Right kidney (tissue), 1 donor: Measurements from ENCODE around the gene YIPF2.

ENCODE experiments used
- DNase-seq: peaks from one replicate; pipeline ENCODE4 v3.0.0-alpha.2; 2016

YIPF2 gene

GRCh38 chr19:10912619-10913018, 15.8 kb downstream of the YIPF2 start:
- no peak for DNase-seq

- no peak for DNase-seq
Observed at GRCh38 chr19:10911579-10912363, 16.7 kb downstream of the YIPF2 start.

- DNase-seq, result no peak
Observed at GRCh38 chr19:10908380-10908960, 20.0 kb downstream of the YIPF2 start.

- DNase-seq, result no peak
Observed at GRCh38 chr19:10907925-10908324, 20.5 kb downstream of the YIPF2 start.

- DNase-seq, result no peak
Observed at GRCh38 chr19:10899151-10899653, 29.2 kb downstream of the YIPF2 start.

GRCh38 chr19:10898633-10899032, 29.8 kb downstream of the YIPF2 start:
- DNase-seq, result no peak

- no peak for DNase-seq
Observed at GRCh38 chr19:10896851-10897526, 31.4 kb downstream of the YIPF2 start.

- DNase-seq, result no peak
Observed at GRCh38 chr19:10895920-10896319, 32.5 kb downstream of the YIPF2 start.

- no peak for DNase-seq
Observed at GRCh38 chr19:10895363-10895762, 33.1 kb downstream of the YIPF2 start.

- DNase-seq, result no peak
Observed at GRCh38 chr19:10894911-10895213, 33.6 kb downstream of the YIPF2 start.

- peak; percentile 49 for DNase-seq
Observed at GRCh38 chr19:10892256-10892655, 36.2 kb downstream of the YIPF2 start.

GRCh38 chr19:10891405-10892086, 36.9 kb downstream of the YIPF2 start:
- peak; percentile 59 for DNase-seq

GRCh38 chr19:10889880-10890279, 38.6 kb downstream of the YIPF2 start:
- DNase-seq, result no peak

- no peak for DNase-seq
Observed at GRCh38 chr19:10888421-10888866, 40.0 kb downstream of the YIPF2 start.

- DNase-seq, result no peak
Observed at GRCh38 chr19:10887616-10888367, 40.6 kb downstream of the YIPF2 start.

GRCh38 chr19:10885201-10886169, 43.0 kb downstream of the YIPF2 start:
- no peak for DNase-seq

- DNase-seq, result no peak
Observed at GRCh38 chr19:10884274-10884673, 44.2 kb downstream of the YIPF2 start.

- DNase-seq, result no peak
Observed at GRCh38 chr19:10882108-10882457, 46.4 kb downstream of the YIPF2 start.

GRCh38 chr19:10881403-10882107, 46.9 kb downstream of the YIPF2 start:
- no peak for DNase-seq

- DNase-seq, result no peak
Observed at GRCh38 chr19:10878253-10878652, 50.2 kb downstream of the YIPF2 start.
